HG03571 (cell line): ENCODE measurements around the gene C1QL2.

ENCODE experiments used
- ATAC-seq: cut with Tn5 transposase; IDR thresholded peaks from one replicate; pipeline ENCODE4 v1.9.1; 2021; ENCODE audit not compliant: unreplicated experiment

Gene C1QL2

DNA sequence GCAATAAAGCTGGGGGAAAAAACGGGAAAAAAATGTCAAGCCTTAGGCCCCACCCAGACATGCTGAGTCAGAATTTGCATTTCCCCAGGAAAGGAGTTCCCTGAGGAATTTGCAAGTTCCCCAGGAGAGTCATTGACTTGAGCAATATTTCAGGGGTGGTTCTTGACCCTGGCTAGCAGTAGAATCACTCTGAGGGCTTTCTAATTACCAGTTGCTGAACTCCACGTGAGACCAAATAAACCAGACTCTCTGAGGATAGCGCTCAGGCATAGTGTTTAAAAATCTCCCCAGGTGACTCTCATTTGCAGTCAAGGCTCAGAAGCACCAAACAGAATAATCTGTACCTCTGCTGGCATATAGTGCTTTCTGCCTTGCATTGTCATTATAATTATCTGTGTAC is 48.7 kb downstream of the C1QL2 start:
- ATAC-seq: no peak

DNA sequence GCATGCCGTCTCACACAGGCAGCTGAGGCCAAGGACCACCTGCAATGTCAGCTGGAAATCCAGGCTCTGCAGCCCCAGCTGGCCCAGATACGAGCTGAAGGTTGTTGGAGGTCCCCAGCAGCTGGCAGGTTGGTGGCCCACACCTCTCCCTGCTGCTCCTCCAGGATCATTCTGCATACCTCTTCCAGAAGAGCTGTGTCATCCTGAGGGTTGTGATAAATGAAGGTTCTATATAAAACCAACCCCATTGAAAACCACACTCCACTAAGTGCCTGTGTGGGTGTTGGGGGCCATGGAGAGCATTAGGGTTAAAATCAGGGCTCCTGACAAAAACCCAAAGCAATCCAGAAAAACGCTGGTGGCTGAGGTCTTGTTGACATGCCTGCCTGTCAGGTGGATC is 50.4 kb downstream of the C1QL2 start:
- no peak for ATAC-seq

DNA sequence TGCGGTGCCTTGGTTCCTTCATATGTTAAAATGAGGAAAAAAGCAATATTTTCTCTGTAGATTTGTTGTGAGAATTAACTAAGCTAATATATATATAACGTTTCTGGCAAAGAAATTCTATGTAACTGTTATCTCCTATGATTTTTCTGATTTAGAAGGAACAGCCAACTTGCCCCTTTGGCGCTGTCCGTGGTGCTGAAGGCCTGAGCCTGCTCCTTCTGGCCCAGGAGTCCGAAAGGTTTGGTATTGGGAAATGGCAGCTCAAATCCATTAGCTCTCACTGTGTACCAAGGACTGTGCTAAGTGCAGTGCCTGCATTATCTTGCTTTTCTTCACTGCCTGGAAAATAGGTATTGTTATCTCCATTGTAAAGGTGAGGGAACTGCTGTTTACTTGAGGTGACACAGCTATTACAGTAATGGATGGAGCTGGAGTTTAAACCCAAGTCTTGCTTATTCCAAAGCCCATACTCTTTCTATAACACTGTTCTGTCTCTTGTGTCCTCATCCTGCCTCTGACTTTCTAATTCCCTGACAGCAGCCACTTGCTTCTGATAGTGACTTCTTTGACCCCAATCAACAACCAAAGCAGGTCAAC is 52.2 kb downstream of the C1QL2 start:
- no peak for ATAC-seq
